ENCODE data around the gene PNMA1. TPM values are rescaled to one million over a fixed set of nuclear protein-coding genes. Genes with fewer than 3 reads are reported as not detected.

Gene PNMA1
- total and polyA plus RNA-seq, 2 of the 13 experiments (the other 11 are each of a cell fraction or from before 2014, with no cell fraction given): 7.0 to 8.3 TPM

DNA sequence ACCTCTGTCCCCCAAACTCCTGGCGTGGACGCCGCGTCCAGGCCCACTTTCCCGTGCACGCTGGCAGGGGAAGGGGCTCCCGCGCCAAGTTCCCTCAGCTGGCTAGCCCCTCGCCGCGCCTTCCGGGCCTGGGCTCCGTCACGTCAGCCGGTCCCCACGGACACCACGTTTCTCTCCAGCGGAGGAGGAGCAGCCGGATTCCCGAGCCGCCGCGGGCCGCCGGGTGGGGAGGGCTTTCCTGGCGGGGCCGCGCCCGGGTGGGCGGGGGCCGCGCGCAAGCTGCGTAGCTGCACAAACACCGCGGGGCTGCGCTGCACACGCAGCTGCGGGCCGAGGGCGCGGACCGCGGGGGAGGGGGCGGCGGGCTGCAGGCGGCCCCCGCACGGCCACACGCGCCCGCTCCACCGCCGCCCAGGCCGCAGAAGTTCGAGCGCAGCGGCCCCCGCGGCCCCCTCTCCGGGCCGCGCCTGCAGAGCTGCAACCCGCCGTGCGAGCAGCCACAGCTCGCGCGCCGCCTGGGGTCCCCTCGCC lies 45.1 kb upstream of the PNMA1 start (continued):
- TF ChIP-seq, protein P1, sequence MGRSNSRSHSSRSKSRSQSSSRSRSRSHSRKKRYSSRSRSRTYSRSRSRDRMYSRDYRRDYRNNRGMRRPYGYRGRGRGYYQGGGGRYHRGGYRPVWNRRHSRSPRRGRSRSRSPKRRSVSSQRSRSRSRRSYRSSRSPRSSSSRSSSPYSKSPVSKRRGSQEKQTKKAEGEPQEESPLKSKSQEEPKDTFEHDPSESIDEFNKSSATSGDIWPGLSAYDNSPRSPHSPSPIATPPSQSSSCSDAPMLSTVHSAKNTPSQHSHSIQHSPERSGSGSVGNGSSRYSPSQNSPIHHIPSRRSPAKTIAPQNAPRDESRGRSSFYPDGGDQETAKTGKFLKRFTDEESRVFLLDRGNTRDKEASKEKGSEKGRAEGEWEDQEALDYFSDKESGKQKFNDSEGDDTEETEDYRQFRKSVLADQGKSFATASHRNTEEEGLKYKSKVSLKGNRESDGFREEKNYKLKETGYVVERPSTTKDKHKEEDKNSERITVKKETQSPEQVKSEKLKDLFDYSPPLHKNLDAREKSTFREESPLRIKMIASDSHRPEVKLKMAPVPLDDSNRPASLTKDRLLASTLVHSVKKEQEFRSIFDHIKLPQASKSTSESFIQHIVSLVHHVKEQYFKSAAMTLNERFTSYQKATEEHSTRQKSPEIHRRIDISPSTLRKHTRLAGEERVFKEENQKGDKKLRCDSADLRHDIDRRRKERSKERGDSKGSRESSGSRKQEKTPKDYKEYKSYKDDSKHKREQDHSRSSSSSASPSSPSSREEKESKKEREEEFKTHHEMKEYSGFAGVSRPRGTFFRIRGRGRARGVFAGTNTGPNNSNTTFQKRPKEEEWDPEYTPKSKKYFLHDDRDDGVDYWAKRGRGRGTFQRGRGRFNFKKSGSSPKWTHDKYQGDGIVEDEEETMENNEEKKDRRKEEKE (IDR thresholded peaks at IDR 0.05): no peak
- TF ChIP-seq, protein P2, sequence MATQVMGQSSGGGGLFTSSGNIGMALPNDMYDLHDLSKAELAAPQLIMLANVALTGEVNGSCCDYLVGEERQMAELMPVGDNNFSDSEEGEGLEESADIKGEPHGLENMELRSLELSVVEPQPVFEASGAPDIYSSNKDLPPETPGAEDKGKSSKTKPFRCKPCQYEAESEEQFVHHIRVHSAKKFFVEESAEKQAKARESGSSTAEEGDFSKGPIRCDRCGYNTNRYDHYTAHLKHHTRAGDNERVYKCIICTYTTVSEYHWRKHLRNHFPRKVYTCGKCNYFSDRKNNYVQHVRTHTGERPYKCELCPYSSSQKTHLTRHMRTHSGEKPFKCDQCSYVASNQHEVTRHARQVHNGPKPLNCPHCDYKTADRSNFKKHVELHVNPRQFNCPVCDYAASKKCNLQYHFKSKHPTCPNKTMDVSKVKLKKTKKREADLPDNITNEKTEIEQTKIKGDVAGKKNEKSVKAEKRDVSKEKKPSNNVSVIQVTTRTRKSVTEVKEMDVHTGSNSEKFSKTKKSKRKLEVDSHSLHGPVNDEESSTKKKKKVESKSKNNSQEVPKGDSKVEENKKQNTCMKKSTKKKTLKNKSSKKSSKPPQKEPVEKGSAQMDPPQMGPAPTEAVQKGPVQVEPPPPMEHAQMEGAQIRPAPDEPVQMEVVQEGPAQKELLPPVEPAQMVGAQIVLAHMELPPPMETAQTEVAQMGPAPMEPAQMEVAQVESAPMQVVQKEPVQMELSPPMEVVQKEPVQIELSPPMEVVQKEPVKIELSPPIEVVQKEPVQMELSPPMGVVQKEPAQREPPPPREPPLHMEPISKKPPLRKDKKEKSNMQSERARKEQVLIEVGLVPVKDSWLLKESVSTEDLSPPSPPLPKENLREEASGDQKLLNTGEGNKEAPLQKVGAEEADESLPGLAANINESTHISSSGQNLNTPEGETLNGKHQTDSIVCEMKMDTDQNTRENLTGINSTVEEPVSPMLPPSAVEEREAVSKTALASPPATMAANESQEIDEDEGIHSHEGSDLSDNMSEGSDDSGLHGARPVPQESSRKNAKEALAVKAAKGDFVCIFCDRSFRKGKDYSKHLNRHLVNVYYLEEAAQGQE (IDR thresholded peaks at IDR 0.05; ENCODE audit: borderline replicate concordance in 1 of 2, low read depth in 1 of 2, low read length in 2 of 2): no peak
- TF ChIP-seq, protein P3, sequence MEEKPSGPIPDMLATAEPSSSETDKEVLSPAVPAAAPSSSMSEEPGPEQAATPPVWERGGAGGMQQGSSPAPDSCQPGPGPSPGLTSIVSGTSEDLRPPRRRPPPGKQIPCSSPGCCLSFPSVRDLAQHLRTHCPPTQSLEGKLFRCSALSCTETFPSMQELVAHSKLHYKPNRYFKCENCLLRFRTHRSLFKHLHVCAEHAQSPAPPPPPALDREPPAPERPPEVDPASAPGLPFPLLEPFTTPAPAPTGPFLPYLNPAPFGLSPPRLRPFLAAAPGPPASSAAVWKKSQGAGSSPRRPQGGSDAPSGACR (CRISPR knock-in tag; IDR thresholded peaks at IDR 0.05): no peak
- TF ChIP-seq, protein P4, sequence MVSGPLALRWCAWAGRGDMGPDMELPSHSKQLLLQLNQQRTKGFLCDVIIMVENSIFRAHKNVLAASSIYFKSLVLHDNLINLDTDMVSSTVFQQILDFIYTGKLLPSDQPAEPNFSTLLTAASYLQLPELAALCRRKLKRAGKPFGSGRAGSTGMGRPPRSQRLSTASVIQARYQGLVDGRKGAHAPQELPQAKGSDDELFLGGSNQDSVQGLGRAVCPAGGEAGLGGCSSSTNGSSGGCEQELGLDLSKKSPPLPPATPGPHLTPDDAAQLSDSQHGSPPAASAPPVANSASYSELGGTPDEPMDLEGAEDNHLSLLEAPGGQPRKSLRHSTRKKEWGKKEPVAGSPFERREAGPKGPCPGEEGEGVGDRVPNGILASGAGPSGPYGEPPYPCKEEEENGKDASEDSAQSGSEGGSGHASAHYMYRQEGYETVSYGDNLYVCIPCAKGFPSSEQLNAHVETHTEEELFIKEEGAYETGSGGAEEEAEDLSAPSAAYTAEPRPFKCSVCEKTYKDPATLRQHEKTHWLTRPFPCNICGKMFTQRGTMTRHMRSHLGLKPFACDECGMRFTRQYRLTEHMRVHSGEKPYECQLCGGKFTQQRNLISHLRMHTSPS (CRISPR knock-in tag; IDR thresholded peaks at IDR 0.05; ENCODE audit: low read depth): no peak
- TF ChIP-seq MAFK (conservative IDR thresholded peaks at IDR 0.05 in 1 of 2, IDR thresholded peaks at IDR 0.05 in 1 of 2; ENCODE audit: low read length in 2 of 2) (no peak), PHF8 (CRISPR knock-in tag; IDR thresholded peaks at IDR 0.05) (no peak), ZNF83 (CRISPR knock-in tag; IDR thresholded peaks at IDR 0.05; ENCODE audit: borderline replicate concordance) (0 out of 2 replicates have a peak, but pooled peaks have one; percentile 47), ZNF619 (CRISPR knock-in tag; IDR thresholded peaks at IDR 0.05) (no peak), RBAK (CRISPR knock-in tag; IDR thresholded peaks at IDR 0.05) (no peak), ZNF468 (CRISPR knock-in tag; IDR thresholded peaks at IDR 0.05) (no peak)
- TF ChIP-seq, protein P5, sequence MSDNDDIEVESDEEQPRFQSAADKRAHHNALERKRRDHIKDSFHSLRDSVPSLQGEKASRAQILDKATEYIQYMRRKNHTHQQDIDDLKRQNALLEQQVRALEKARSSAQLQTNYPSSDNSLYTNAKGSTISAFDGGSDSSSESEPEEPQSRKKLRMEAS (IDR thresholded peaks at IDR 0.05): peak; percentile 27; the same call in 1 of the 2 replicates
- TF ChIP-seq, protein P6, sequence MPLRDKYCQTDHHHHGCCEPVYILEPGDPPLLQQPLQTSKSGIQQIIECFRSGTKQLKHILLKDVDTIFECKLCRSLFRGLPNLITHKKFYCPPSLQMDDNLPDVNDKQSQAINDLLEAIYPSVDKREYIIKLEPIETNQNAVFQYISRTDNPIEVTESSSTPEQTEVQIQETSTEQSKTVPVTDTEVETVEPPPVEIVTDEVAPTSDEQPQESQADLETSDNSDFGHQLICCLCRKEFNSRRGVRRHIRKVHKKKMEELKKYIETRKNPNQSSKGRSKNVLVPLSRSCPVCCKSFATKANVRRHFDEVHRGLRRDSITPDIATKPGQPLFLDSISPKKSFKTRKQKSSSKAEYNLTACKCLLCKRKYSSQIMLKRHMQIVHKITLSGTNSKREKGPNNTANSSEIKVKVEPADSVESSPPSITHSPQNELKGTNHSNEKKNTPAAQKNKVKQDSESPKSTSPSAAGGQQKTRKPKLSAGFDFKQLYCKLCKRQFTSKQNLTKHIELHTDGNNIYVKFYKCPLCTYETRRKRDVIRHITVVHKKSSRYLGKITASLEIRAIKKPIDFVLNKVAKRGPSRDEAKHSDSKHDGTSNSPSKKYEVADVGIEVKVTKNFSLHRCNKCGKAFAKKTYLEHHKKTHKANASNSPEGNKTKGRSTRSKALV (CRISPR knock-in tag; IDR thresholded peaks at IDR 0.05): no peak
- TF ChIP-seq, protein P7, sequence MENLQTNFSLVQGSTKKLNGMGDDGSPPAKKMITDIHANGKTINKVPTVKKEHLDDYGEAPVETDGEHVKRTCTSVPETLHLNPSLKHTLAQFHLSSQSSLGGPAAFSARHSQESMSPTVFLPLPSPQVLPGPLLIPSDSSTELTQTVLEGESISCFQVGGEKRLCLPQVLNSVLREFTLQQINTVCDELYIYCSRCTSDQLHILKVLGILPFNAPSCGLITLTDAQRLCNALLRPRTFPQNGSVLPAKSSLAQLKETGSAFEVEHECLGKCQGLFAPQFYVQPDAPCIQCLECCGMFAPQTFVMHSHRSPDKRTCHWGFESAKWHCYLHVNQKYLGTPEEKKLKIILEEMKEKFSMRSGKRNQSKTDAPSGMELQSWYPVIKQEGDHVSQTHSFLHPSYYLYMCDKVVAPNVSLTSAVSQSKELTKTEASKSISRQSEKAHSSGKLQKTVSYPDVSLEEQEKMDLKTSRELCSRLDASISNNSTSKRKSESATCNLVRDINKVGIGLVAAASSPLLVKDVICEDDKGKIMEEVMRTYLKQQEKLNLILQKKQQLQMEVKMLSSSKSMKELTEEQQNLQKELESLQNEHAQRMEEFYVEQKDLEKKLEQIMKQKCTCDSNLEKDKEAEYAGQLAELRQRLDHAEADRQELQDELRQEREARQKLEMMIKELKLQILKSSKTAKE (CRISPR knock-in tag; IDR thresholded peaks at IDR 0.05; ENCODE audit: borderline replicate concordance): no peak

Data from HepG2 (cell line).